Activated naive CD4-positive, alpha-beta T cell treated with anti-CD3 and anti-CD28 coated beads, Interleukin-2, amount 50 U/mL, for 72 hours (primary cell): ENCODE measurements around the gene TKT. TPM values are rescaled to one million over a fixed set of nuclear protein-coding genes. Genes with fewer than 3 reads are reported as not detected.
"Not testable (repeated sequence)": the region's sequence is repeated elsewhere in the genome, so short reads cannot be mapped to it uniquely, and the experiment has no call there.

Experiments
- ATAC-seq, 2 donors: fragments of 150-1000 bp; cut with Tn5 transposase; 2 replicates each; pipeline ENCODE4 v1.10.0; 2021; ENCODE audit warnings: mild to moderate bottlenecking in 2 of 2, moderate library complexity in 2 of 2
- DNase-seq, 2 donors: peaks; one replicate each; pipeline ENCODE4 v3.0.0; 2021 to 2022; ENCODE audit warnings: low spot score in 2 of 2
- H3K27ac Mint-ChIP-seq, 2 donors: one replicate each; pipeline ENCODE4 v1.8.0; 2022; ENCODE audit warnings: mild to moderate bottlenecking in 2 of 2, mixed read lengths in 2 of 2
- H3K36me3 Mint-ChIP-seq, 2 donors: one replicate each; pipeline ENCODE4 v1.8.0; 2022; ENCODE audit warnings: mixed read lengths in 2 of 2
- H3K9me3 Mint-ChIP-seq, 2 donors: one replicate each; pipeline ENCODE4 v1.8.0; 2022; ENCODE audit warnings: mixed read lengths in 2 of 2
- total RNA-seq, 2 donors: library from RNA; stranded (reverse); gene quantifications; one replicate each; pipeline ENCODE4 v1.2.3, GENCODE V29; 2022

TKT gene, protein sequence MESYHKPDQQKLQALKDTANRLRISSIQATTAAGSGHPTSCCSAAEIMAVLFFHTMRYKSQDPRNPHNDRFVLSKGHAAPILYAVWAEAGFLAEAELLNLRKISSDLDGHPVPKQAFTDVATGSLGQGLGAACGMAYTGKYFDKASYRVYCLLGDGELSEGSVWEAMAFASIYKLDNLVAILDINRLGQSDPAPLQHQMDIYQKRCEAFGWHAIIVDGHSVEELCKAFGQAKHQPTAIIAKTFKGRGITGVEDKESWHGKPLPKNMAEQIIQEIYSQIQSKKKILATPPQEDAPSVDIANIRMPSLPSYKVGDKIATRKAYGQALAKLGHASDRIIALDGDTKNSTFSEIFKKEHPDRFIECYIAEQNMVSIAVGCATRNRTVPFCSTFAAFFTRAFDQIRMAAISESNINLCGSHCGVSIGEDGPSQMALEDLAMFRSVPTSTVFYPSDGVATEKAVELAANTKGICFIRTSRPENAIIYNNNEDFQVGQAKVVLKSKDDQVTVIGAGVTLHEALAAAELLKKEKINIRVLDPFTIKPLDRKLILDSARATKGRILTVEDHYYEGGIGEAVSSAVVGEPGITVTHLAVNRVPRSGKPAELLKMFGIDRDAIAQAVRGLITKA
- 100 to 1,000 TPM; 258 to 359 TPM for total RNA-seq

DNA sequence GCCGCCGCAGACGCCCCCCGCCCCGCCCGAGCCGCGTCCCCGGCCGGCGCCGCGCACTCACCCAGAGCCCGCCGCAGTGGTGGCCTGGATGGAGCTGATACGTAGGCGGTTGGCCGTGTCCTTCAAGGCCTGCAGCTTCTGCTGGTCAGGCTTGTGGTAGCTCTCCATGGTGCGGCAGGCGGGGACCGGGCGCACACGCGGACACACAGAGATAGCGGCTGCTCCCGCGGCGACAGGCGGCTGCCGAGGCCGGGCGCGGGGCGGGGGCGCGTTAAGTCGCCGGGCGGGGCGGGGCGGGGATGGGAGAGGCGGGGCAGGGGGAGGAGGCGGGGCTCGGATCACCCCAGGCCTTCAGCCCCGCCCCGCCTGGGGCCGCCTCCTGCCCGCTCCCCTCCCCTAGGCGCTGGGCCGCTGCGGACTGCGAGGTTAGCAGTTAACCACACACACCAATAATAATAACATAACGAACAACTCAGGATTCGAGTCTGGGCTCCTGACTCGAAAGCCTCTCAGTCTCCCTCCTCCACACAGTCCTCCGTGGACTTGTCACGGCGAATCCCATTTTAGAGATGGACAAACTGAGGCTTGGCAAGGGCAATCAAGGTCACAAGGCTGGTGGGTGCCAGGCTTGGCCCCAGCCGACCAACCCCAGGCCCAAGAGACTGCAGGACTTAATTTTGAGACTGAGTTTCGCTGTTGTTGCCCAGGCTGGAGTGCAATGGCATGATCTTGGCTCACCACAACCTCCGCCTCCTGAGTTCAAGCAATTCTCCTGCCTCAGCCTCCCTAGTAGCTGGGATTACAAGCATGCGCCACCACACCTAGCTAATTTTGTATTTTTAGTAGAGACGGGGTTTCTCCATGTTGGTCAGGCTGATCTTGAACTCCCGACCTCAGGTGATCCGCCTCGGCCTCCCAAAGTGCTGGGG lies at the start of gene TKT:
TSS of gene TKT (minus strand) at position 248 of the 929 bp plus-strand sequence. CDS start at position 168, 80 bp downstream.
- Mint-ChIP-seq H3K9me3 (no peaks in the 10 kb centered on the region), H3K27ac (peak within 1 kb of the TSS; percentile 79 to 85)

DNA sequence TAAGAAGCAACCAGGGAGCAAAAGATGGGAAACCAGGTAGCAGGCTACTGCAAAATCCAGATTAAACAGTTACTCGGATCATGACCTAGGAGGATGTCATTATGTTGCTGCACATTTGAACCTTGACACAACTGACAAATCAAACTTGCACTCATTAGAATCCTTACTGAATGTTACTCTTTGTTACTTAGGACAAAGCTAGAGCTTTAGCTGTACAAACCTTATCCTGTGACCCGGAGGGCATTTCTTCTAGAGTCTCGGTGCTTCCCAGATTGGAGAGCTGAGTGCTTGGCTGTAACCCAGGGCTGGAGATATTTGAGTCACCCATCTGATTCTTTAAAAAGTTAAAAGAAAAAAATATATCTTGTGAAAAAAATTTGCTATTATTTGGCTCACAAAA lies 48.1 kb upstream of the TKT start:
- DNase-seq (no peak), ATAC-seq (no peak)
- peaks cover 0 to 4% of the 10 kb centered on the region in 2 donors for H3K36me3 Mint-ChIP-seq
- peak overlapping the region; percentile 67 for H3K27ac Mint-ChIP-seq
- no peaks in the 10 kb centered on the region for H3K9me3 Mint-ChIP-seq

More for the DNA sequence above, at the start of gene TKT:
- peaks cover 5 to 21% of the 10 kb centered on the region in 2 donors for H3K36me3 Mint-ChIP-seq
- ATAC-seq (peak; percentile 83 to 86), DNase-seq (peak; percentile 83 to 84)

DNA sequence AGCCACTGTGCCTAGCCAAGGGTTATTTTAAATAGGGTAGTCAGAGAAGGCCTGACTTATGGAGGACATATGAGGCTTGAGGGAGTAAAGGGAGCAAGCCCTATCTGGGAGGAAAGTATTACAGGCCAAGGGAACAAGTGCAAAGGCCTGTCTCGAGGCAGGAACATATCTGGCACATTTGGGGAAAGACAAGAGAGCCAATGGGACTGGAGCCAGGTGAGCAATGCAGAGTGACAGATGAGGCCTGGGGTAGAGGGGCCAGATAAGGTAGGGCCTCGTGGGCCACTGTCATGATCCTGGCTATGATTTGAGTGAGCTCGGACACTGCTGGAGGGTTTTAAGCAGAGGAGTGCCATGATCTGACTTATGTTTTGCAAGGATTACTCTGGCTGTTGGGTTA lies 47.7 kb upstream of the TKT start:
- Mint-ChIP-seq H3K9me3 (no peaks in the 10 kb centered on the region), H3K27ac (peak overlapping the region; percentile 67), H3K36me3 (peaks cover 0 to 4% of the 10 kb centered on the region in 2 donors)
- ATAC-seq (no peak), DNase-seq (no peak)

DNA sequence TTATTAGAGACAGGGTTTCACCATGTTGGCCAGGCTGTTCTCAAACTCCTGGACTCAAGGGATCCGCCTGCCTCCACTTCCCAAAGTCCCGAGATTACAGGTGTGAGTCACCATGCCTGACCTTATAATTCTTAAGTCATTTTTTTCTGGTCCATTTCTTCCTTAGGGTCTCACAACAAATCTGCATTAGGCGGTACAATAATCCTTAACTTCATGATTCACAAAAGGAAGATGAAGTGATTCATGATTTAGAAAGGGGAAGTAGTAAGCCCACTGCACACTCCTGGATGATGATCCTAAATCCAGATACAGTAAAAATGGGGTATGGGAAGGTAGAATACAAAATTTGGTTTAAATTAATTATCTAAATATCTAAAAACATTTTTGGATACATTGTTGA lies 45.0 kb upstream of the TKT start:
- no peak for DNase-seq
- Mint-ChIP-seq H3K27ac (peak overlapping the region in 1 of 2 donors; percentile 82), H3K9me3 (no peaks in the 10 kb centered on the region), H3K36me3 (peaks cover 0 to 4% of the 10 kb centered on the region in 2 donors)
- no peak for ATAC-seq

DNA sequence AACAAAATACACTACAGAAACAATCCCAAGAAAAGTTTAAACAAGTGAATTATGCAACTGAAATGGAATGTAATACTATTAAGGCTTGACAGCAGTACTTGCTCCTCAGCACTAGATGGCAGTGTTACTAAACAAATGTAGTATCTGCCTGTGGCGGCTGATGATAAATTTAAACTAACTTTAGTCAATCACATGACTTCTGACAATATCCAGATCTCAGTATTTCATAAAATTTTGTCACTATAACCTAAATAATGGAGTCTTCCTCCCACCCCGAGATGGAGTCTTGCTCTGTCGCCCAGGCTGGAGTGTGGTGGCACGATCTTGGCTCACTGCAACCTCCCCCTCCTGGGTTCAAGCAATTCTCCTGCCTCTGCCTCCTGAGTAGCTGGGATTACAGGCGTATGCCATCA lies 43.8 kb upstream of the TKT start:
- DNase-seq, H3K36me3 Mint-ChIP-seq, H3K9me3 Mint-ChIP-seq: not testable (repeated sequence)
- H3K27ac Mint-ChIP-seq: peak overlapping the region in 1 of 2 donors; percentile 82
- peak; percentile 63 to 67 for ATAC-seq

DNA sequence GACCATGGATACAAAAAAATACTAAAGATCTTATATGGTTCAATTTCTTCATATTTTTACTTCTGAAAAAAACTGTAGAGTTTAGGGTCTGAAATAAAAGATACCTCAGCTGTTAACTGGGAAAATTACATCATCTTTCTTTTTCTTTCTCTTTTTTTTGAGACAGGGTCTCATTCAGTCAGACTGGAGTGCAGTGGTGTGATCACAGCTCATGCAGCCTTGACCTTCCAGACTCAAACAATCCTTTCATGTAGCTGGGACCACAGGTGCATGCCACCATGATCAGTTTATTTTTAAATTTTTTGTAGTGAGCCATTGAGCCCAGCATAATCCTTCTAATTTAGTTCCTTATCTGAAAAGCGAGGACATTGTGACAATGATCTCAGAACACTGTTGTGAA lies 39.6 kb upstream of the TKT start:
- no peak overlapping the region for H3K27ac Mint-ChIP-seq
- H3K9me3 Mint-ChIP-seq: no peaks in the 10 kb centered on the region
- ATAC-seq (no peak), DNase-seq (no peak)
- peaks cover 0 to 4% of the 10 kb centered on the region in 2 donors for H3K36me3 Mint-ChIP-seq

DNA sequence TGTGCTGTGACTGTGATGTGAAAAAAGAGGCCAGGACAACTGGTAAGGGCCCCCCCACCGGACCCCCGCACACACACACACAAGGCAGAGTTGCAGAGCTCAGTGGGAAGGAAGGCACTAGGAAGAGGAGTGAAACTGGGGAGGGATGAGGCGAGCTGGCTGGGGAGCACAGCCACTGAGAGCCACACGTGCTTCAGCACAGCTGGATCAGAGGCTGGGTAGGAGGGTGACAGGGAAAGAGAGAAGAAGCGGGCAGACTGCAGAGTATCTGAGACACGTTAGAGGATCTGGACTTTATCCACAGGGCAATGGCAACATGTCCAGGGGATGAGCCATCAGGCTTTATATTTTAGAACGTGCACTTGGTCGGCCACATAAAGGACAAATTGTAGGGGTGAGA lies 38.0 kb upstream of the TKT start:
- DNase-seq (no peak), ATAC-seq (no peak)
- H3K9me3 Mint-ChIP-seq: no peaks in the 10 kb centered on the region
- H3K36me3 Mint-ChIP-seq: no peaks in the 10 kb centered on the region
- H3K27ac Mint-ChIP-seq: peak overlapping the region; percentile 28 to 31

DNA sequence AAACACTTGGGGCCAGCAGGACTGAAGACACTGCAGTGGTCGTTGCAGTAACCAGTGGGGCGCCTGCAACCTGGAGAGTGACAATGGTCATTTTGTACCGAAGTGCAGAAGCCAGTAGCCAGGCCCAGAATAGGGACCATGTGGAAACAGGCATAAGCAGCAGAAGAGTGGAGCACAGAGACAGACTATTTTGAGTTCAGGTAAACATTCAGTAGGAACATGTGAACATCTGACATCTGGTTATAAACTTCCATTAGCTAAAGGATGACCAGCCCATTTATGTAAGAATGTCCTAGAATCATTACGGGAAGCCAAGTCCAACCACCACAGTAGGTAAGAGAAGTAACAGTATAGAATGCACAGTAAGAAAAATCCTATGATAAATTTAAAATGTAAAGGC lies 32.4 kb upstream of the TKT start:
- Mint-ChIP-seq H3K36me3 (no peaks in the 10 kb centered on the region), H3K9me3 (no peaks in the 10 kb centered on the region), H3K27ac (peak overlapping the region in 1 of 2 donors; percentile 88)
- DNase-seq (no peak), ATAC-seq (no peak)

DNA sequence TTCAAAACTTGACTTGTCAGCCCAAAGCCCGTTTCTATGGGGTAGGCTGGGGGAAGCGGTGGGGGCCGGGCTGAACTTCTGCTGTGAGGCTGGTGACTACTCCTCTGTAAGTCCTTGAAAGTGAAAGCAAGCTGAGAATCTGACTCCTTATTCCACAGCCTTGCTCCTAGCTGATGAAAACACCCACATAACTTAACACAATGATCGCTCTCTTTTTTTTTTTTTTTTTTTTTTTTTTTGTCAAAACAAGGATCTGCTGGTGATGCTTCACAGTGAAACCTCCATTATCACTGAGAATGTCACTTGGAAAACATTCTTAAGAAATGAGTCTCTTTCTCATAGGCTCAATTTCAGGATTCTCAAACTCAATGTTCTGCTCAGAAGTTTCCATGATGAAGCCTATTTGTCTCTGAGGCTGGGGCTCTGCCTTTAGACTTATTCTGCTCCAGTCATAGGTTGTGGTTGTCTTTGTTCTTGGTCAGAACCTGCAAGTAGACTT lies 31.4 kb upstream of the TKT start:
- peak; percentile 84 to 85 for ATAC-seq

DNA sequence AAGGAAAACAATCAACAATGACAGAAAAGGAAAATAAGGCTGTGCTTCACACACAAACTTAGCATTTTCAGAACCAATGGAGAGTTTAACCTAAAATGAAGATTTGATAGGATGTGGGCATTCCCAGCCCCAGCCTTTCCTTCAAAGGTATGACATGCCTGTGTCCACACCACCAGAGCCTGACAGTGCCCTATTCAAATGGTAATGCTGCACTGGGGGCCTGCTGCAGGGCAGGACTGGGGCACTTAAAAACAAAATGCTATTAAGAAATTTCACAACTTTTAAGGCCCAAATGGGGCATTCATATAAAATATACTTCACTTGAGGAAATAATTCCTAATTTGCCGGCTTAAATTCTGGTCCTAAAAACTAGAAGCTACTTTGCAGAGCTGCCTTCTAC lies 30.9 kb upstream of the TKT start:
- H3K36me3 Mint-ChIP-seq: no peaks in the 10 kb centered on the region
- H3K27ac Mint-ChIP-seq: peak overlapping the region; percentile 80 to 88
- H3K9me3 Mint-ChIP-seq: no peaks in the 10 kb centered on the region
- no peak for ATAC-seq
- no peak for DNase-seq

More for the DNA sequence above, 31.4 kb upstream of the TKT start:
- no peaks in the 10 kb centered on the region for H3K9me3 Mint-ChIP-seq
- no peaks in the 10 kb centered on the region for H3K36me3 Mint-ChIP-seq
- DNase-seq: no peak
- peak overlapping the region; percentile 80 to 88 for H3K27ac Mint-ChIP-seq

DNA sequence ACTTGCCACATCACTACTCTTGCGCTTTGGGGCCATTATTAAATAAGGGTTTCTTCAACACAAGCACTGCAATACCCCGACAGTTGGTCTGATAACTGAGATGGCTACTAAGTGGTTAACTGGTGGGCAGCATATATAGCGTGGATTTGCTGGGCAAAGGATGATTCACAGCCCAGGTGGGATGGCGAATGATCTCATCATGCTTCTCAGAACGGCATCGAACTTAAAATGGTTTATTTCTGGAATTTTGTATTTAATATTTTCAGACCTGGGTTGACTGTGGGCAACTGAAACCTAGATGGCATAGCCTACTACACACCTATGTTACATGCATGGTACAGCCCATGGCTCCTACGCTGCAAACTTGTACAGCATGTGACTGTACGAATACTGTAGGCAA lies 26.8 kb upstream of the TKT start:
- Mint-ChIP-seq H3K36me3 (no peaks in the 10 kb centered on the region), H3K9me3 (no peaks in the 10 kb centered on the region), H3K27ac (no peak overlapping the region)
- ATAC-seq (no peak), DNase-seq (no peak)

DNA sequence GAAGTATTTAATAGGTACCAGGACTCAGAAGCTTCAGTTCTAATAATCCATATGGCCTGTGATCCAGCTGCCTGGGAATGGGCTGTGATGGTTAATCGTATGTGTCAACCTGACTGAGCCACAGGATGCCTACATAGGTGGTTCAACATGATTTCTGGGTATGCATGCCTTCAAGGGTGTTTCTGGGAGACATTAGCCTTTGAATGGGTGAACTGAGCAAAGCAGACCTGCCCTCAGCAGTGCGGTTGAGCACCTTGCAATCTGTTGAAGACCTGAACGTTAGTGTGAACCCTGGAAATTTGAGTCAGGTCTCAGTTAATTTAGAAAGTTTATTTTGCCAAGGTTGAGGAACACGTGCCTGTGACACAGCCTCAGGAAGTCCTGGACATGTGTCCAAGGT lies 22.8 kb upstream of the TKT start:
- DNase-seq (no peak), ATAC-seq (no peak)
- Mint-ChIP-seq H3K36me3 (no peaks in the 10 kb centered on the region), H3K27ac (peak overlapping the region in 1 of 2 donors; percentile 52), H3K9me3 (no peaks in the 10 kb centered on the region)

DNA sequence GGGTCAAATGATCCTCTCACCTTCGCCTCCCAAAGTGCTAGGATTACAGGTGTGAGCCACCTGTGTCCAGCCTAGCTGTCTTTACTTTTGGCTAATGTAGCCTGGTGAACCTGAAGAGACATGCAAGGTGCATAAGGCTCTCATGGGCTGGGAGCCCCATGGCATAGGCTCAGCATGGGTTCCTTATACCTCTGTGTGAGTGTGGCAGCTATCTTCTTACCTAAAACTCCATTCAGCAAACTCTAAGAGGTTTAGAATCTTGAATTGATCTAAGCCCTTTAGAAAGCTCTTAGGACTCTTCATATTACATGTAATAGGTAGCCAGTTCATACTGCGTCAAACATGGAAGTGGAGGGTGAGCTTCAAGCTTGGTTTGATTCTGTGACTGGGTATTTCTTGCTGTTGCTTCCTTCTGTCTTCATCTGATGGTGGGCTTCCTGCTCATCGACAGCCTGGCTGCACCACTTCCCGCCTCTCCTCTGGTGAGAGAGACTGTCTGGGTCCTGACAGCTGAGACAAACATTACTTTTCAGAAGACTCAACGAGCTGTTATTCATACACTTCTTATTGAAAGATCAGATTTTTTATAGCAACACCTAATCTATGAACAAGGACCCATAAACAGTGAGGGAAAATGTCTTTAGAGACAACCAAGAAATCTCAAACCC lies 19.2 kb upstream of the TKT start:
- DNase-seq: no peak
- ATAC-seq: no peak
- H3K27ac Mint-ChIP-seq: peak overlapping the region in 1 of 2 donors; percentile 11
- no peaks in the 10 kb centered on the region for H3K9me3 Mint-ChIP-seq
- no peaks in the 10 kb centered on the region for H3K36me3 Mint-ChIP-seq

DNA sequence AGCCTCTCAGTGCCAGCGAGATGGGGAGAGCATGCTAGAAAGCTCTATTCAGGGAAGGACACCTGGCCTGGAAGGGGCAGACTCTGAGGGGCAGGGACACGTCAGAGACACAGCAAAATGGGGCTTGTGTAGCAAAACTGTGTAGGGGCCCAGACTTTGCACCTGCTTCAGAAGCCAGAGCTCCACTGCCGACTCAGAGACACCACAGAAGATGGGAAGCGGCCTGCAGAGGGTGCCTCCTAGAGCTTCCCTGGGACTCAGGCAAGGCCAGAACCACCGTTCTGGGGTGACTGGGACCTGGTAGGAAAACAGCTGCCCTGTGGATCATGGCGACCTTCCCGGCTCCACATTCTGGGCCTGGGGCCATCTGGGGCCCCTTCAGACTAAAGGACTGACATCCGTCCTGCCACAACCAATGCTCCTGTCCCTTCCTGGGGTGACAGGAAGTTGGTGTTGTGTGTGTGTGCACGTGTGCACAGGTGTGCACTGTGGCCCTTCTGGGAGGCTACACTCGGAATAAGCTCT lies 17.4 kb upstream of the TKT start:
- no peak for DNase-seq
- Mint-ChIP-seq H3K36me3 (no peaks in the 10 kb centered on the region), H3K9me3 (no peaks in the 10 kb centered on the region), H3K27ac (peak overlapping the region in 1 of 2 donors; percentile 70)
- no peak for ATAC-seq

DNA sequence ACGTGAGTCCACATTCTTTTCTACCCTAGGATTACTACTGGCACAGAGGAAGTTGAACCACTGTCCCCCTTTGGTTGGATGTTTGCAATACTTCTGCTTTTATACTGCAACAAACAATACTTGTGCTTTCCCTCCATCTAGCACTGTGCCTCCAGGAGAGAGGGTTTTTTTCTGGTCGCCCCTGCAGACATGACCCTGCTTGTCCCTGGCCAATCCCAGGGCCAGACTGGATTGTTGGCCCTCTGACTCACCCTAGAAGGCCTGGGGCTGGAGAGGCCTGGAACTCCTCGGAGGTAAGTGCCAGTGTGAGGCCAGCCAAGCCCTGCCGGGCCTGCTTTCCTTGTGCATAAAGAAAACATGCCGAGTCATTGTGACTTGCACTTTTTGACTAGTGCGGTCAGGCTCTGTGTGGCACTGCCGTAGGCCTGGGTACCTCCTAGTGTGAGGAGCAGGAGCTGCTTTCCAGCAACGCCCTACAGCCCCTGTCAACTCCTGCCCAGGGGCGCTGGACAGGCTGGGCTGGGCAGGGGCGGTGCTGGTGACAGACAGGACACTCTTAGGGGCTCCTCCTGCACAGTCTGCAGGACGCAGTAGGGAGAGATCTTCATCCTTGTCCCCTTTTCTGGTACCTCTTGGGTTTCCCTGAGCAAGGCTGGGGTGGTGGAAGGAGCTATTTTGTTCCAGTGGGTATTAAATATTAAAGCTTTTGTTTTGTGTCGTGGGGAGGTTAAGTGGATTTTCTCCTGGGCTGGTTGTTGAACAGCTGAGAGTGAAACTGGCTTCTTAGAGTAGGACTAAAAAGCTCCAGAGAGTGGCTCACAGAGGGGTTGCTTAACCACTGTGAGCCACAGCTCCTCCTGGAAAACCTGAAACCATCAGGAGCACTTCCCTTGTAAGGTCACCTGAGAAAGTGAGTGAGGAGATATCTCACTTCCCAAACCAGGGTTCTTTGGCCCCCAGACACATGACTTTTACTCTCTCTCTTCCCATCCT lies 14.4 kb upstream of the TKT start:
- Mint-ChIP-seq H3K27ac (peak overlapping the region; percentile 56 to 76), H3K9me3 (no peaks in the 10 kb centered on the region), H3K36me3 (no peaks in the 10 kb centered on the region)
- ATAC-seq: peak; percentile 47 to 78
- peak in 1 of 2 donors; percentile 18 for DNase-seq
